LoVo (cell line): Measurements from ENCODE around the gene TNRC6C.
"Not testable (repeated sequence)": the region's sequence is repeated elsewhere in the genome, so short reads cannot be mapped to it uniquely, and the experiment has no call there.

Experiments
- DNase-seq: peaks from one replicate; pipeline ENCODE4 v3.0.0-alpha.2; 2016; ENCODE audit warnings: low spot score

Gene TNRC6C

DNA sequence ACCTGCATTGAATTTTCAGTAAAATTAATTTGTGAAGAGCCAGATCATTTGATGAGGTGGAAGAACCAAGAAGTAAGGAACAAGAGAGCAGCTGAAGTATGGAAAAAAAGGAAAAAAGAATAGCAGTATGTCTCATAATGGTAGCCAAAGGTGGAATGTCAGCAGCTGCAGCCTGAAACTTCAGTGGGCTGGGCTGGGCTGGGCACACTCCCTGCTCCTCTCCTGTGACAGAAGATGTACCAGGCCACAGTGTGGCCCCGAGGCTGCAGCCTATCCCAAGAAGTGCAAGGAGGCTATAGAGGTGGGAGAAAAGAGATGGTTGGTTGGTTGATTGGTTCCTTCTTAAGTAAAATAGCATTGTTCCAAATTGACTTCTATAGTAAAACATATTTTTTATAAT, 84.5 kb downstream of the TNRC6C start:
- DNase-seq: no peak

DNA sequence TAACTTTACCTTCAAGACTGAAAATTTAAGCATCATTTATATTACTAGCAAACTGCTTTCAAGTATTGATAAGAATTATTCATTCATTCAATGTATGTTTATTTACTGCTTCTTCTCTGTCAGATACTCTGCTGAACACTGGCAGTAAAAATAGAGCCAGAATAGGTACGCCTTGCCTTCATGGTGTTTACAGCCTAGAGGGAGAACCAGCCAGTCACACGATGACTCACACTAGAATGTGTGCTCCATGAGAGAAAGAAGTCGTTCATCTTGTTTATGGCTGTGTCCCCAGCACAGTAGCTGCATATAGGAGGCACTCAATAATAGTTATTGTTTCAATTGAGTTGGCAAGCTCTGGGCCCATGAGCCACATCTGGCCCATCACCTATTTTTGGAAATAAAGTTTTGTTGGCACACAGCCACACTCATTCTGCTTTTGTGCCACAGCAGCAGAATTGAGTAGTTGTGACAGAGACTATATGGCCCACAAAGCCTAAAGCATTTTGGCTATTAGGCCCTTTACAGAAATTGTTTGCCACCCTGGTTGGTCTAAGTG, 85.9 kb downstream of the TNRC6C start:
- DNase-seq: no peak

DNA sequence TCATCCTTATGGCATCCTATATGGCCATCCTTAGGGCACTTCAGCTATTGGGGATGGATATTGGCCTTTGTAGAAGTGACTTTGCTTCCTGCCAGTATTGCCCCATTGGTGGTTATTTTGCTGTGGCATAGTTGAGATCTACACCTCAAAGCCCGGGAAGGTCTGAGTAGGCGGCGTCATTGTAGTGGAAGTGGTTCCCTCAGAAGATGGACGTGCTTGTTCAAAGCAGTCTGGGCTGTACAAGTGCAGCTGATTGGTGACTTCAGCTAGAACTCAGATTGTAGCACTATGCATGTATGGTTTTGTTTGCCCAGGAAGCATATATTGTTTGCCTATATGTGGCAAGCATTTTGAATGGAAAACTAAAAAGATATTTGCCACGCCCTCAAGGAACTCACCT, 86.8 kb downstream of the TNRC6C start:
- DNase-seq: no peak

DNA sequence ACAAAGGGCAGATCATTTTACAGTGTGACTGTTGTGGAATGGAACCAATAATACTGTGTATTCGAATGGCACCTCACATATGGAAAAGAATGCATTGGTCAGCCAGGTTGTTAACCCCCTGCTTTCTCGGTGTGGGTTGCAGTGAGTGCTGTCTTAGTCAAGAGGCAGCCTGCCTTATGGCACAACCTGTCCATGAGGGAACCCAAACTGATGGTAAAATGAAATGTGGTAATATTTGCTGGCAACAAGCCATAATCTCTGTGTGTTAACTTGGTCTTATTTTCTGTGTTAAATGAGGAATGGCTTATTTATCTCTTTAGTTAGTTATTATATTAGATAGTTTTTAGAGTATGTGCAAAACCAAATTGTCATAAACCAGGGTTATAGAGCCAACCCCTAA, 88.4 kb downstream of the TNRC6C start:
- DNase-seq: no peak

DNA sequence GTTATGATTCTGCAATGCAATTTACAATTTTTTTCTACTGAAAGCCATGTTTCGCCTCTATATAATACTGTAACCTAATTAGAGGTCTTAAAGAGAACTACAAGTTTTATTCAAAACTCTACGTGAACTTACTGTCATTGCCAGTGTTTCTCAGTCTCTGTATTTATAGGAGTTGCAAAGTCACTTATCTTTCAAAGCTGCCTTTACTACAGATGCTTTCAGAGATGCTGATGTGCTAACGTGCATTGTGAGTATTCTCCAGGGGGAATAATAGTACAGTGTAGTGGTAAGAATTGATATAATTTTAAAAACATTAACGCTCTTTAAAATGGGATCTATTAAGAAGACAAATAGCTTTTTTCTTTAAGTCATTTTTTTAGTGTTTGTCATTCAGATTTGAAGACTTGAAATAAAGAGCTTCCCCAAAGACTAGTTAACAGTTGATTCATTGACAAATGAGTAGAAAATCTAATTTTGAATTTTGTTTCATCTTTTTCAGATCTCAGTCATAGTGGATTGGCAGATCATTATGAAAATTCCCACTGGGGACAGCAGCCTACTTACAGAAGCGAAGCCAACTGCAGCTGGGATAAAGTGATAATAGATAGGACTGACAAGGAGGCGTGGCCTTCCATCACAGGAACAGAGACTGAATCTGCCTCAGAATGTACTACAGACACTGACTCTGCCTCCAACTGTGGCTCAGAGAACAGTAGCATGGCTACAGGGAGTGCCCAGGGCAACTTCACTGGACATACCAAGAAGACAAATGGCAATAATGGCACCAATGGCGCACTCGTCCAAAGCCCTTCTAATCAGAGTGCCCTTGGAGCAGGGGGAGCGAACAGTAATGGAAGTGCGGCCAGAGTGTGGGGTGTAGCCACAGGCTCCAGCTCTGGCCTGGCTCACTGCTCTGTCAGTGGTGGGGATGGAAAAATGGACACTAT, 90.1 kb downstream of the TNRC6C start:
- DNase-seq: no peak

DNA sequence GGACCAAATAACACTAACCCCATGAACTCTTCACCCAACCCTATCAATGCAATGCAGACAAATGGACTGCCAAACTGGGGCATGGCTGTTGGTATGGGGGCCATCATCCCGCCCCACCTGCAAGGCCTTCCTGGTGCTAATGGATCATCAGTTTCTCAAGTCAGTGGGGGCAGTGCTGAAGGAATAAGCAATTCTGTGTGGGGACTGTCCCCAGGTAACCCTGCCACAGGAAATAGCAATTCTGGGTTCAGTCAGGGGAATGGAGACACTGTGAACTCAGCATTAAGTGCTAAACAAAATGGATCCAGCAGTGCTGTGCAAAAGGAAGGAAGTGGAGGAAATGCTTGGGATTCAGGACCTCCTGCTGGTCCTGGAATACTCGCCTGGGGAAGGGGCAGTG, 91.1 kb downstream of the TNRC6C start:
- no peak for DNase-seq

DNA sequence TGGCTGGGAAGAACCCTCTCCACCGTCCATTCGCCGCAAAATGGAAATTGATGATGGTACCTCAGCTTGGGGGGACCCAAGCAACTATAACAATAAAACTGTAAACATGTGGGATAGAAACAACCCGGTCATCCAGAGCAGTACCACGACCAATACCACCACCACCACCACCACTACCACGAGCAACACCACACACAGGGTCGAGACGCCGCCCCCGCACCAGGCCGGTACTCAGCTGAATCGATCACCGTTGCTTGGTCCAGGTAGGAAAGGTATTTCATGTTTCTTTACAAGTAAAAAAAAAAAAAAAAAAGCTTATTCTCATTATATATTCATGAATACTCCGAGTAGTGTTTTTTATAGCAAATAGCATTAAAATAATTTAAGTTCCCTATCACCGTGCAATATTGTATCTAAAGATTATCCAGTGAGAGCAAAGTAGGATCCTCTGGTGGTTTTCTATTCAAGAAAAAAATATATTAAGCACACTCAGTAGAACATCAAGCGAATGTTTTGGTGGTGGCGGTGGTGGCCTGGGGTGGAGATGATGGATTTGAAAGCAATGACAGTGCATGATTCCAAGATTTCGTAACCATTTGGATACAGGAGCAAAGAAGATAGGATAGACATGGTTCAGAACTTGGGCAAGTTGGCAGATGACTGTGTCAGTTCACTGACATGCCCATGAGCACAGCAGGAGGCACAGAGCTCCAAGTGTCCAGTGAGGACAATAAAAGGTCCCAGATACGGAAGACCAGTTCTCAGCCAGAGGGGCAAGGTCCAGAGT, 92.9 kb downstream of the TNRC6C start:
- no peak for DNase-seq

DNA sequence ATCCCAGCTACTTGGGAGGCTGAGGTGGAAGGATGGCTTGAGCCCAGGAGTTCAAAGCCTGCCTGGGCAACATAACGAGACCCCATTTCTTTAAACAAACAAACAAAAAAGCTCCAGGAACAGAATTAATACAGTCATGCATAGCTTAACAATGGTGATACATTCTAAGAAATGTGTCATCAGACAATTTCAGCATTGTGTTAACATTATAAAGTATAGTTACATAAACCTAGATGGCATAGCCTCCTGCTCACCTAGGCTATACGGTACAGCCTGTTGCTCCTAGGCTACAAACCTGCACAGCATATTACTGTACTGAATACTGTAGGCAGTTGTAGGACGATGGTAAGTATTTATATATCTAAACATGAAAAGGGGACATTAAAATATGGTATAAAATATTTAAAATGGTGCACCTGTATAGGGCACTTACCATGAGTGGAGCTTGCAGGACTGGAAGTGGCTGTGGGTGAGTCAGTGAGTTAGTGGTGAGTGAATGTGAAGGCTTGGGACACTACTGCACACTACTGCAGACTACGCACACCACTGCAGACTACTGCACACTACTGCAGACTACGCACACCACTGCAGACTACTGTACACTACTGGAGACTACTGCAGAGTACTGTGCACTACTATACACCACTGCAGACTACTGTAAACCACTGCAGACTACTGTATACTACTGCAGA, 95.4 kb downstream of the TNRC6C start:
- DNase-seq: no peak

DNA sequence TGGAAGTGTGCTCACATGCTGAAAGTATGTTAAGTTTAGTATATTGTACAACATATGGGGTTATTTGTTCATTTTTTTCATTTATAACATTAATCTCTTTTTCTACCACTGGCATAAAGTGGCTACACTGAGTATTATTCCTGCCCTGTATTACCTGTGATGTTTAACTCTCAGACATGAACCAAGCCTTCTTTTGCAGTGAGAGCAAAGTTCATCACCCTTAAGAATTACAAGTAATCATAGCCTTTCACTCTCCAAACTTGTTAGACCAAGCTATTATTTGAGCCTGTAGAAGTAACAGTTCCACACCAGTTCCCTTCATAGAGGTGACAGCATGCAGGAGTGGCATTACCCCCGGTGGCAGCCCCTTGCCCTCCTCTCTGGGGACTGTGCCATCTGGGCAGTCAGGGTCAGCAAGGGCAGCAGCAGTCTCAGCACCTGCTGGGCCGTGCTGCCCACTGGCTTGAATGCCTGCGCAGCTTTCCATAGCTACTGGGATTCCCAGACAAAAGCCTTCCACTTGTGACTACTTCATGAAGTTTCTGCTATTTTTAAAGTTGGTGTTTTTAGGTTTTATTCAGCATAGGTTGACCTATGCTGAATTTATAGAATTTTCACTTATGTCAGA, 98.7 kb downstream of the TNRC6C start:
- DNase-seq: no peak

DNA sequence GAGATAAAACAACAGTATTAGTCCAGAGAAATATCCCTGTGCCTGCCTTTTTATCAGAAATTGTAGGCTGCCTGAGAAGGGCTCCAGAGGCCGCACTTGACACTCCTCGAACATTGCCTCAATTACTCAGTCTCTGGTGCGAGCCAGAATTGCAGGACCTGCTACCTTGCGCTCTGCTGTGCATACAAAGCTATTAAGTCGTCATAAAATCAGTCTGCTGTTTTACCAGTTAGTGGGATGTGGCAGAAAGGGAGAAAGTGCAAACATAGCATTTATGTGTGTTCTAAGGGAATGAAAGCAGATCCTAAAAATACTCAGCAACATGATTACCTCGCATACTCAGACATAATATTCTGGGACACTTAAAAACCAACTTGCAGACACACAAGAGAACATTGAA, 99.5 kb downstream of the TNRC6C start:
- no peak for DNase-seq

DNA sequence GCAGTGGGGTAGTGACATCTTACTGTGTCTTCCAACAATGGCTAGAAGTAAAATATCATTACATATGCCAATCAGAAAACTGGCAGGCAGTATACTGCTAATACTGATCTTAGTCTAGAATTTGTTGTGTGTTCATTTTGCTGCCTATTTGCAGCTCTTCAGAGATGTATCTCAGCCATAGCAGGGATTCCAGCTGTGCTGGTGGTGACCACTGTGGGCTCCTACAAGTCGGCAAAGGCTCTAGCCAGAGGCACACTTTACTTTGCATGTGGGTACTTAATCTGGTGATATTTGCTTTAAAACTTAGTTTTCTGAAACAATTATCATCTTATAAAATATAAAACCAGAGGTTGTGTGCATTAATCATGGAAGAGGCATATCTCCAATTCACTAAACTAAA, 100.1 kb downstream of the TNRC6C start:
- no peak for DNase-seq

DNA sequence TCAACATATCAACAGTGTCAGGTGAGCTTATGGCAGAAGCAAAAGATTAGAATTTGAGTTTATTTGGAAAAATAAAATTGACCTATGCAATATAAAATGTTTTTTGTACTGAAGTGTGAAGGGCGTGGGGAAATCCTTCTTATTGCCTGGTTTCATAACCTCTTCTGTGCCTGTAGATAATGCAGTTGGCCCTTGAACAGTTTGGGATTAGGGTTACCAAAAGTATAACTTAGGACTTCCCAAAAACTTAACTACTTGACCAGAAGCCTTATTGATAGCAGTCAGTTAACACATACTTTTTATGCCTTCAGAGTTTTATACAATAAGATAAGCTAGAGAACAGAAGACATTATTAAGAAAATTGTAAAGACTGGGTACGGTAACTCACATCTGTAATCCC, 104.1 kb downstream of the TNRC6C start:
- no peak for DNase-seq

DNA sequence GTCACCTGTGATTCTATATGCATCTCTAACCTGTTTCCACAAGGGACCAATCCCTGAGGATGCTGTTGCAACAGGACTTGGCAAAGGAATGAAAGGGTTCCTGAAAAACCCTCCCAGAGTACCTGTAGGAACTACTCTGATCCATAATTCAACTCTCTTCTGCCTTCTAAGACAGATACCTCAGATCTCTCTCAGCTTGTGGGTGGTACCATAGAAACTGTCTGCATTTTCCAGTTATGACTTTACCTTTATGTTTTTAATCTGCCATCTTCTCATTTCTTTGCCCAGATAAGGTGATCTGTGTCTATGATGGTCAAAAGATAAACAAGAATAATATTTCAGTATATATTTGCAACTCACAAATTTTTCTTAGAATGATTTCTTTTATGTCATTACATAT, 105.0 kb downstream of the TNRC6C start:
- no peak for DNase-seq

DNA sequence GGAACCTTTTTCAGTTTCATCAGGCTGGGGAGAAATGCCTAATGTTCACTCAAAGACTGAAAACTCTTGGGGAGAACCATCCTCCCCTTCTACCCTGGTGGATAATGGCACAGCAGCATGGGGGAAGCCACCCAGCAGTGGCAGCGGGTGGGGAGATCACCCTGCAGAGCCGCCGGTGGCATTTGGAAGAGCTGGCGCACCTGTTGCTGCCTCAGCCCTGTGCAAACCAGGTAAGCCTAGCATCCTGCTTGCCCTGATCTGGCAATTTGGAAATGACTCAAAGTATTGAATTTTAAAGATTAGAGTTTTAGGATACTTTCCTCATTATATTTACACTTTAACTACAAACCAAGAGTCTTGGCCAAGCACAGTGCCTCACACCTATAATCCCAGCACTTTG, 106.2 kb downstream of the TNRC6C start:
- DNase-seq: no peak

DNA sequence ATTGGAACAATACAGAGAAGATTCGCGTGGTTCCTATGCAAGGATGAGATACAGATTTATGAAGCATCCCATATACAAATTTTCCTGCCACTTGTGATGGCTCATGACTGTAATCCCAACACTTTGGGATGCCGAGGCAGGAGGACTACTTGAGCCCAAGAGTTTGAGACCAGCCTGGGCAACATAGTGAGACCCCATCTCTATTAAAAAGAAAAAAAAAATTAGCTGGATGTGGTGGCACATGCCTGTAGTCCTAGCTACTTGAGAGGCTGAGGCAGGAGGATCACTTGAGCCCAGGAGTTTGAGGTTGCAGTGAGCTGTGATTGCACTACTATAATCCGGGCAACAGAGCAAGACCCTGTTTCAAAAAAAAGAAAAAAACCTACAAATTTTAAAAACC, 108.5 kb downstream of the TNRC6C start:
- DNase-seq: not testable (repeated sequence)

DNA sequence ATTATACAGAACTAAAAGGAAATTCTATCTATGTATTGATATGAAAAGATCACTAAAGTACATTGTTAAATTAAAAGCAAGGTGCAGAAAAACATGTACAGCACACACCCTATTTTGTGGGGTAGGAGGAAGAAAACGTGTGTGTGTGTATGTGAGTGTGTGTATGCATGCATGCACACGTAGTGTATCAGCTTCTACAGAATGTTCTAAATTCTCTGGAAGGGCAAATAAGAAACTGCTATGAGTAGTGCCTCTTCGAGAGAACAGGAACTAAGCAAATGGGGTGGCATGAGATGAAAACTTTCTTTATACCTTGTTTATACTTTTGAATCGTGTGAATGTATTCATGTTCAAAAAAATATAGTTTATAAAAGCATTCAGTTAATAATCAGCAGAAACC, 111.2 kb downstream of the TNRC6C start:
- DNase-seq: no peak

DNA sequence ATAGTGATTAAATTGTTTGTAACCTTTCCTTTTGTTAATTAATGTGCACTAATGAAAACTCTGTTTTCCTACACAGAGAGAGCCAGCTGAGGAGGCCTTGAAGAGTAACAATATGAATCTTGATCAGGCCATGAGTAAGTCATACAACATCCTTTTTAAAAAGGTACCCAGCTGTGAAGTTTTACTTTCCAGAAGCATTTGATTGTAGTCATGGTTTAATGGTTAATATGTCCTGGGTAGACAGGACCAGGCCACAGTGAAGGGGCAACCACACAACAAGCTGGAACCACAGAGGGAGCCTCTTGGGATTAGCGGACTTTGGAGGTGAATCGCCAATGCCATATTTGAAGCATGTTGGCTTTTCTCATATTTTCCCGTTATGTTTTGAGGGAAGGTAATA, 114.5 kb downstream of the TNRC6C start:
- no peak for DNase-seq

DNA sequence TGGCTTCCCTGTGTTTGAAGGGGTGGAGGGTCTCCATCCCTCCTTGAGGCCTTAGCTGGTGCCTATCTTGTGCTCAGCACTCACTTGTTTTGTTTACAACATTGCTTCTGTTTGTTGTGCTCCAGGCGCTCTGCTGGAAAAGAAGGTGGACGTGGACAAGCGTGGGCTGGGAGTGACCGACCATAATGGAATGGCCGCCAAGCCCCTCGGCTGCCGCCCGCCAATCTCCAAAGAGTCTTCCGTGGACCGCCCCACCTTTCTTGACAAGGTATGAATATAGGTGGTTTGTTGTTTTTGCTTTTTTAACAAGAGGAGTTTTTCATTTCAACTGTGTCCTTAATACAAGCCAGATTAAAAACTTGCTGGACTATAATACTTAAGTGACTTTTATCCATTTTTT, 116.5 kb downstream of the TNRC6C start:
- no peak for DNase-seq

DNA sequence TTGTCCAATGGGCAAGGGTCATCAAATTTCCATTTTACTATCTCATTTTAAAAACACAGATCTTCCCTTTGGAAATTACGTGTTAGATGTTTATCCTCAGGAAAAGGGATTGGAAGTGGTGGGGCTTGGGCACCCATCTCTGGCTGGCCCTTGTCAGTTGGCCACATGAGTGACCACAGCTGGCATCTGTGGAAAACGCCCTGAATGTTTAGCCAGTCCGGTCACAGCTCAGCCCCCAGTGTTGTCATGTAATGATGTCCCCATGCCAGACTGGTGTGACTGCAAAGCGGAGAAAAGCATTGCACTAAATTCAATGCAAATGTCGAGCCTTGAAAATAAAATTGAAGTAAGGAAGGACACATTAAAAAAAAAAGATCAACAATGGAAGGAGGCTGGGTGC, 117.0 kb downstream of the TNRC6C start:
- no peak for DNase-seq

DNA sequence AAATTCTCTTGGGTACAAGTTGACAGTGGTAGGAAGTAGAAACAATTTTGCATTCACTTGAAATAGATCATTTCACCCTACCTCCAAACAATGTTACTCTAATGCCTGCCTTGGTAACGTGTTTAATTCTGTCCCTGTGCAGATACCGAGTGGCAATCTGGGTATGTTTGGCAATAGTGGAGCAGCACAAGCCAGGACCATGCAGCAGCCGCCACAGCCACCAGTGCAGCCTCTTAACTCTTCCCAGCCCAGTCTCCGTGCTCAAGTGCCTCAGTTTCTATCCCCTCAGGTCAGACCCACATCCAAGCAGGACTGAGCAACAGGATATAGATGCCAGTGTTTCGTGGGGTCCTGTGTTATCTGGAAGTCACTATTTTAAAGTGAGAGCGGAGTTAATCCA, 120.8 kb downstream of the TNRC6C start:
- no peak for DNase-seq

DNA sequence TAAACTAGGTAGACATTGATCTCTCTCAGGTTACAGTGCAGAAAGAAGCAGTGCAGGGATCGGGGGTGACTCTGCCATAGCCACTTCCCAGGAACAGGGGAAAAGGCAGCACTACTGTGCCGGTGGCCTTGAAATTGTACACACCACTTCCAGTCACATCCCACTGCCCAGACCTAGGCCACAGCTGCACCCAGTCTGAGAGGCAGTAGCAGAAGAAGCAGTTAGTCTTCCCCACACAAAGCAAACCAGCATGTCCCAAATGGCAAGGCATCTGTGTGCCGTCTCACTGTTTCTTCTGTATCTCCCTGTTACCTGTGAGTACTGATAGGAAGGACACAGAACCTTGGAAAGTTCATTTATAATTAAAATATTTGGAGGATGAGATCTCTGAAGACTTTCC, 123.0 kb downstream of the TNRC6C start:
- DNase-seq: no peak

DNA sequence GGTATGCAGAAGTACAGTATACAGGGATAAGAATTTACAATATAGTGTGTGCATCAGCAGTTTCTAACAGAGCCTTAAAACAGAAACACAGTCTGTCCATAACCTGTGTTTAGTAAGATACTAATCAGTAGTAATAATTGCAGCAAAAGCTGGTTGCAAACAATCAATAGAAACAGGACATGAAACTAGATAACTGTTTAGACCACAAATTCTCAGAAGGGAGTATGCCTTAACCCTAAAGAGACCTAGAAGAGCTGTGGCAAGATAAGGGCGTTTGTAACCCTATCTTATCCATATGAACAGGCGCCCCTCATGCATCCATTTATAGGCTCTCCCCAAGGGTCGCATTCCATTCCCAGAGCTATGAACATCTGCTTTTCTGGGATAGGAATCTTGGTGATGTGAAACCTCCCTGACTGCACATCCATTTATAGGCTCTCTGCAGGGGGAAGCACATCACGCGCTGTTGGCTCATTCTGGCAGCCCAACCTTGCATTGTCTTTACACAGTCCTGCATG, 123.9 kb downstream of the TNRC6C start:
- DNase-seq: not testable (repeated sequence)
